K562 (cell line): ENCODE results near the gene PLXNB1. TPM values are rescaled to one million over a fixed set of nuclear protein-coding genes. Genes with fewer than 3 reads are reported as not detected.

Experiments used
- ATAC-seq: fragments of 200-7000 bp; cut with Tn5 transposase; 3 replicates; pipeline ENCODE4 v1.9.1; 2020; ENCODE audit warnings: moderate library complexity
- BruUV-seq: library from RNA; stranded (reverse); fragments of 400-500 nt; replicated peaks from 2 replicates; lab custom pipeline; 2021; lab: Mats Ljungman, UMichigan
- CTCF ChIA-PET: fragments of 300-600 bp; formaldehyde crosslinking; extraction: SDS; loops from one replicate; lab custom pipeline; 2021; ENCODE audit warnings: low intra/inter-chr PET ratio; lab: Yijun Ruan, JAX
- POLR2A ChIA-PET: fragments of 300-600, 350-650 bp; sonication (Branson Sonifier 250); formaldehyde crosslinking; extraction: SDS; loops from one replicate; lab custom pipeline; 2021; ENCODE audit warnings: antibody characterized with exemption, inconsistent platforms; lab: Yijun Ruan, JAX
- DNase-seq, 4 experiments: peaks; one replicate each; pipeline versions ENCODE4 v3.0.0 to v3.0.0-alpha.2; 2011 to 2018; ENCODE audit warnings: low spot score in 3 of 4, mixed read lengths in 3 of 4; ENCODE audit errors: extremely low read depth in 1 of 4
- FAIRE-seq: peaks from 2 replicates; lab custom pipeline; 2011; peaks lifted over from hg19 to GRCh38; lab: Jason Lieb, UNC
- H2AFZ ChIP-seq: 2 replicates; pipeline ENCODE4 v1.6.0; 2011; ENCODE audit warnings: low read depth, low read length, control low read depth, inconsistent platforms
- H3K27ac ChIP-seq: fragments of 200-600 bp; 3 replicates; pipeline ENCODE4 v1.8.0; 2011; ENCODE audit warnings: low read depth, mild to moderate bottlenecking, control low read depth, inconsistent platforms, low read length, moderate library complexity, mixed read lengths; ENCODE audit errors: extremely low read depth
- H3K27me3 ChIP-seq, 2 experiments: fragments of 300-600 bp in 1 of 2; 2 replicates in 1 of 2; 3 replicates in 1 of 2; pipeline versions ENCODE4 v1.6.0 to v1.8.0; 2011; ENCODE audit warnings: inconsistent platforms in 2 of 2, low read length in 2 of 2, mild to moderate bottlenecking in 1 of 2, mixed read lengths in 1 of 2, moderate library complexity in 1 of 2; ENCODE audit not compliant: control insufficient read depth in 2 of 2, insufficient read depth in 2 of 2
- H3K36me3 ChIP-seq: fragments of 300-600 bp; 3 replicates; pipeline ENCODE4 v1.8.0; 2011; ENCODE audit warnings: mild to moderate bottlenecking, low read length, inconsistent platforms; ENCODE audit not compliant: control insufficient read depth, insufficient read depth
- H3K4me1 ChIP-seq, 2 experiments: fragments of 200-600 bp in 1 of 2; replicated peaks in 1 of 2; 2 replicates in 1 of 2; 3 replicates in 1 of 2; pipeline versions ENCODE4 v1.5.1 to v1.8.0; 2011; ENCODE audit warnings: inconsistent platforms in 2 of 2, low read length in 2 of 2, mild to moderate bottlenecking in 1 of 2, mixed read lengths in 1 of 2, moderate library complexity in 1 of 2; ENCODE audit not compliant: control insufficient read depth in 2 of 2, insufficient read depth in 2 of 2
- H3K4me2 ChIP-seq: 2 replicates; pipeline ENCODE4 v1.6.1; 2011; ENCODE audit warnings: low read length, control low read depth, inconsistent platforms, mixed read lengths; ENCODE audit not compliant: insufficient read depth
- H3K4me3 ChIP-seq: fragments of 200-600 bp; sonication (generic), shearing (Covaris generic); 2 replicates; pipeline ENCODE4 v1.5.1; 2016; ENCODE audit warnings: control low read depth, inconsistent platforms
- H3K79me2 ChIP-seq: fragments of 200-600 bp; 3 replicates; pipeline ENCODE4 v1.8.0; 2011; ENCODE audit warnings: low read length, inconsistent platforms; ENCODE audit not compliant: control insufficient read depth, insufficient read depth
- H3K9ac ChIP-seq, 2 experiments: 2 replicates each; pipeline versions ENCODE4 v1.6.0 to v1.6.1; 2011; ENCODE audit warnings: low read depth in 2 of 2, low read length in 2 of 2, control low read depth in 1 of 2, inconsistent platforms in 1 of 2, mild to moderate bottlenecking in 1 of 2, mixed read lengths in 1 of 2; ENCODE audit not compliant: insufficient read depth in 1 of 2
- H3K9me1 ChIP-seq: one replicate; pipeline ENCODE4 v1.6.0; 2011; ENCODE audit warnings: inconsistent platforms, mild to moderate bottlenecking, low read length, moderate library complexity; ENCODE audit not compliant: control insufficient read depth, insufficient read depth
- H3K9me3 ChIP-seq: replicated peaks from 2 replicates; pipeline ENCODE4 v1.5.1; 2011; ENCODE audit warnings: low read depth, low read length, inconsistent platforms; ENCODE audit not compliant: control insufficient read depth, insufficient read depth
- H4K20me1 ChIP-seq: replicated peaks from 2 replicates; pipeline ENCODE4 v1.6.1; 2011; ENCODE audit warnings: low read length, inconsistent platforms, mixed read lengths; ENCODE audit not compliant: control insufficient read depth, insufficient read depth
- CHD4 ChIP-seq: fragments of 200-600 bp; sonication (generic); IDR thresholded peaks from 3 replicates; pipeline ENCODE4 v1.6.1; 2012; ENCODE audit warnings: low read depth, mild to moderate bottlenecking, mixed read lengths, low read length, inconsistent platforms; ENCODE audit not compliant: insufficient read depth, insufficient replicate concordance, poor library complexity, severe bottlenecking
- EGR1 ChIP-seq: fragments of 450-650 bp; conservative IDR thresholded peaks from 2 replicates; pipeline ENCODE4 v1.6.1; 2017; ENCODE audit warnings: mild to moderate bottlenecking
- PHF8 ChIP-seq: fragments of 200-600 bp; sonication (generic); IDR thresholded peaks from 2 replicates; pipeline ENCODE4 v1.6.1; 2012; ENCODE audit warnings: mixed run types, mild to moderate bottlenecking, inconsistent platforms, low read length, moderate library complexity, borderline replicate concordance
- RNF2 ChIP-seq: sonication (generic); IDR thresholded peaks from 2 replicates; pipeline ENCODE4 v1.6.1; 2016
- TFAP4 ChIP-seq: sonication (generic); formaldehyde crosslinking; IDR thresholded peaks from 2 replicates; pipeline ENCODE4 v1.8.0; 2022; ENCODE audit warnings: missing genetic modification reagents, mild to moderate bottlenecking, moderate library complexity, borderline replicate concordance
- ZBTB8A ChIP-seq: fragments of 450-650 bp; IDR thresholded peaks from 2 replicates; pipeline ENCODE4 v1.6.1; 2018; ENCODE audit warnings: mild to moderate bottlenecking, moderate library complexity; ENCODE audit not compliant: partially characterized antibody
- ZFPM2 ChIP-seq: fragments of 250-450 bp; sonication (Bioruptor Pico); IDR thresholded peaks from 2 replicates; pipeline ENCODE4 v1.5.1; 2022; ENCODE audit warnings: mild to moderate bottlenecking
- ZNF778 ChIP-seq: fragments of 450-650 bp; formaldehyde crosslinking; IDR thresholded peaks from 2 replicates; pipeline ENCODE4 v1.4.0; 2020; ENCODE audit warnings: mild to moderate bottlenecking, moderate library complexity
- WGBS: fragments of 100-300 bp; shearing (Covaris generic); methylation state at CpG from one replicate; pipeline ENCODE4 v1.1.6; 2016; ENCODE audit warnings: low coverage, mixed read lengths; ENCODE audit not compliant: insufficient coverage; ENCODE audit errors: missing lambda C conversion rate; 5-methylcytosine and 5-hydroxymethylcytosine counted together
- in situ Hi-C: fragments of 300-500 bp; cut with MboI; formaldehyde crosslinking; loops from 4 replicates; pipeline ENCODE4 v1.15.0; 2018; ENCODE audit warnings: inconsistent platforms, mixed read lengths
- intact Hi-C: fragments of 100-400 bp; cut with micrococcal nuclease; formaldehyde crosslinking; loops from 2 replicates; pipeline ENCODE4 v1.14.2; 2022
- polyA plus RNA-seq, 8 experiments: library from polyadenylated mRNA; depleted of rRNA in 4 of 8; stranded (reverse) in 5 of 8; unstranded in 3 of 8; fragments of >200 nt; fragmentation: Nextera tagmentation in 2 of 8; fragmentation: Illumina TruSeq in 1 of 8; extraction: Ambion mirVana in 2 of 8; extraction: Trizol in 1 of 8; gene quantifications; 2 replicates each; pipeline versions ENCODE4 v1.2.1 to v1.2.3, GENCODE V29; 2011 to 2014; ENCODE audit warnings: inconsistent platforms in 1 of 8, missing spikeins in 1 of 8
- total RNA-seq, 7 experiments: library from RNA; depleted of rRNA in 6 of 7; stranded (reverse); fragments of >200 nt in 6 of 7; fragmentation: Illumina TruSeq in 2 of 7; extraction: Trizol in 2 of 7; gene quantifications; 2 replicates each; pipeline versions ENCODE4 v1.2.1 to v1.2.3, GENCODE V29; 2011 to 2021; ENCODE audit warnings: low replicate concordance in 1 of 7
- TF ChIP-seq, protein P1 (sequence below): fragments of 450-650 bp; IDR thresholded peaks from 2 replicates; pipeline ENCODE4 v1.6.1; 2017; ENCODE audit warnings: antibody characterized with exemption, mild to moderate bottlenecking
- TF ChIP-seq, protein P2 (sequence below): fragments of 250-450 bp; sonication (Bioruptor Pico); IDR thresholded peaks from 2 replicates; pipeline ENCODE4 v1.8.0; 2022; ENCODE audit warnings: moderate library complexity, mild to moderate bottlenecking, inconsistent platforms

The PLXNB1 gene
- total and polyA plus RNA-seq, 9 of the 15 experiments (the other 6 are each of a cell fraction or from before 2014, with no cell fraction given): 0.17 to 17.4 (median 6.0) TPM

GRCh38 chr3:48430708-48431101, 819 bp upstream of the PLXNB1 start:
- H3K36me3 ChIP-seq: peaks cover 32% of the 10 kb centered on the region; the same call in 2 of the 3 replicates
- CTCF ChIA-PET: no interaction called here
- H3K27me3 ChIP-seq: no peaks in the 10 kb centered on the region
- in situ Hi-C loops (loop anchor here (10.0 kb wide), 2 partner anchors 196 to 236 kb away; no protein-coding TSS in a partner anchor), intact Hi-C loops (no loop called here)
- POLR2A ChIA-PET: interaction anchor here (0.7 kb wide), 1 partner anchor 23 kb away, joined by 3 read pairs; no protein-coding TSS in a partner anchor
- H2AFZ ChIP-seq: no peak overlapping the region
- TF ChIP-seq RNF2 (no peak), CHD4 (no peak), PHF8 (no peak), ZBTB8A (no peak), EGR1 (no peak), ZFPM2 (CRISPR knock-in tag) (no peak), TFAP4 (CRISPR knock-in tag) (no peak), ZNF778 (CRISPR knock-in tag) (no peak)
- TF ChIP-seq, protein P1, sequence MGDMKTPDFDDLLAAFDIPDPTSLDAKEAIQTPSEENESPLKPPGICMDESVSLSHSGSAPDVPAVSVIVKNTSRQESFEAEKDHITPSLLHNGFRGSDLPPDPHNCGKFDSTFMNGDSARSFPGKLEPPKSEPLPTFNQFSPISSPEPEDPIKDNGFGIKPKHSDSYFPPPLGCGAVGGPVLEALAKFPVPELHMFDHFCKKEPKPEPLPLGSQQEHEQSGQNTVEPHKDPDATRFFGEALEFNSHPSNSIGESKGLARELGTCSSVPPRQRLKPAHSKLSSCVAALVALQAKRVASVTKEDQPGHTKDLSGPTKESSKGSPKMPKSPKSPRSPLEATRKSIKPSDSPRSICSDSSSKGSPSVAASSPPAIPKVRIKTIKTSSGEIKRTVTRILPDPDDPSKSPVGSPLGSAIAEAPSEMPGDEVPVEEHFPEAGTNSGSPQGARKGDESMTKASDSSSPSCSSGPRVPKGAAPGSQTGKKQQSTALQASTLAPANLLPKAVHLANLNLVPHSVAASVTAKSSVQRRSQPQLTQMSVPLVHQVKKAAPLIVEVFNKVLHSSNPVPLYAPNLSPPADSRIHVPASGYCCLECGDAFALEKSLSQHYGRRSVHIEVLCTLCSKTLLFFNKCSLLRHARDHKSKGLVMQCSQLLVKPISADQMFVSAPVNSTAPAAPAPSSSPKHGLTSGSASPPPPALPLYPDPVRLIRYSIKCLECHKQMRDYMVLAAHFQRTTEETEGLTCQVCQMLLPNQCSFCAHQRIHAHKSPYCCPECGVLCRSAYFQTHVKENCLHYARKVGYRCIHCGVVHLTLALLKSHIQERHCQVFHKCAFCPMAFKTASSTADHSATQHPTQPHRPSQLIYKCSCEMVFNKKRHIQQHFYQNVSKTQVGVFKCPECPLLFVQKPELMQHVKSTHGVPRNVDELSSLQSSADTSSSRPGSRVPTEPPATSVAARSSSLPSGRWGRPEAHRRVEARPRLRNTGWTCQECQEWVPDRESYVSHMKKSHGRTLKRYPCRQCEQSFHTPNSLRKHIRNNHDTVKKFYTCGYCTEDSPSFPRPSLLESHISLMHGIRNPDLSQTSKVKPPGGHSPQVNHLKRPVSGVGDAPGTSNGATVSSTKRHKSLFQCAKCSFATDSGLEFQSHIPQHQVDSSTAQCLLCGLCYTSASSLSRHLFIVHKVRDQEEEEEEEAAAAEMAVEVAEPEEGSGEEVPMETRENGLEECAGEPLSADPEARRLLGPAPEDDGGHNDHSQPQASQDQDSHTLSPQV: no peak
- TF ChIP-seq, protein P2, sequence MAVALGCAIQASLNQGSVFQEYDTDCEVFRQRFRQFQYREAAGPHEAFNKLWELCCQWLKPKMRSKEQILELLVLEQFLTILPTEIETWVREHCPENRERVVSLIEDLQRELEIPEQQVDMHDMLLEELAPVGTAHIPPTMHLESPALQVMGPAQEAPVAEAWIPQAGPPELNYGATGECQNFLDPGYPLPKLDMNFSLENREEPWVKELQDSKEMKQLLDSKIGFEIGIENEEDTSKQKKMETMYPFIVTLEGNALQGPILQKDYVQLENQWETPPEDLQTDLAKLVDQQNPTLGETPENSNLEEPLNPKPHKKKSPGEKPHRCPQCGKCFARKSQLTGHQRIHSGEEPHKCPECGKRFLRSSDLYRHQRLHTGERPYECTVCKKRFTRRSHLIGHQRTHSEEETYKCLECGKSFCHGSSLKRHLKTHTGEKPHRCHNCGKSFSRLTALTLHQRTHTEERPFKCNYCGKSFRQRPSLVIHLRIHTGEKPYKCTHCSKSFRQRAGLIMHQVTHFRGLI (CRISPR knock-in tag): no peak
- peaks cover 2% of the 10 kb centered on the region; the same call in 2 of the 3 replicates for H3K79me2 ChIP-seq
- no peak overlapping the region for H3K27ac ChIP-seq
- no peak overlapping the region for H3K4me3 ChIP-seq
- no peak overlapping the region; a peak in 1 of 4 replicates for H3K9ac ChIP-seq
- no peaks in the 10 kb centered on the region for H4K20me1 ChIP-seq
- H3K4me1 ChIP-seq: peaks cover 12 to 36% of the 10 kb centered on the region in 2 experiments; a peak in 4 of 5 replicates
- no TSS peak for BruUV-seq
- no peaks in the 10 kb centered on the region for H3K9me1 ChIP-seq
- DNase-seq: no peak
- H3K4me2 ChIP-seq: no peak overlapping the region
- FAIRE-seq: no peak
- H3K9me3 ChIP-seq: no peaks in the 10 kb centered on the region
- no peak for ATAC-seq
- WGBS: 50% methylated on average over 1 of the region's 1 CpG
